Mononuclear cell (primary cell): ENCODE data around the gene FOXP3. TPM values are rescaled to one million over a fixed set of nuclear protein-coding genes. Genes with fewer than 3 reads are reported as not detected.

Source experiments
- H3K27me3 ChIP-seq: 2 replicates; pipeline ENCODE4 v1.6.0; 2011; ENCODE audit warnings: low read length, control low read depth; ENCODE audit not compliant: insufficient read depth
- H3K4me1 ChIP-seq: 2 replicates; pipeline ENCODE4 v1.5.1; 2011; ENCODE audit warnings: mild to moderate bottlenecking, low read length, control low read depth; ENCODE audit not compliant: insufficient read depth
- H3K4me3 ChIP-seq: 2 replicates; pipeline ENCODE4 v1.5.1; 2011; ENCODE audit warnings: mild to moderate bottlenecking, low read length, moderate library complexity
- H3K9me3 ChIP-seq: 2 replicates; pipeline ENCODE4 v1.5.1; 2011; ENCODE audit warnings: low read depth, mild to moderate bottlenecking, control low read depth, low read length
- total RNA-seq: library from RNA; depleted of rRNA; stranded (reverse); fragments of >200 nt; gene quantifications from one replicate; pipeline ENCODE4 v1.2.3, GENCODE V29; 2012

Gene FOXP3
- total RNA-seq, 1 donor: 0.94 TPM

DNA sequence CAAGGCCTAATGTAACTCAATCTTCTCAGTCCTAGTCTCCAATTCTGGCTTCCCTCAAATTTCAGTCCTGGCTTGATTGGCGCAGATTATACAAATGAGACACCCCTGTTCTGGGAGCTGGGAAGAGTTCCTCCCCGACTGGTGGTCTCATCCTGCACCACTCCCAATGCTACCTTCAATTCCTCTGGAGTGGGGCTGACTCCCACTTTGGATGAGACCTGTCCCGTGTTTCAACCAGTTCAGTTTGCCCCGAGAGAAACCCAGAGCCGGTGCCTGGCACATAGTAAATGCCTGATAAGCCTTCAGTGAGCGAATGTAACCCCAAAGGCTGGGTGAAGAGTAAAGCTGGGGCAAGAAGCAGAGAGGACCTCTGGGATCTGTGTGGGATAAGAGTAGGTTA is 60.5 kb downstream of the FOXP3 start:
- H3K4me1 ChIP-seq: peaks cover 6% of the 10 kb centered on the region
- H3K4me3 ChIP-seq: no peak overlapping the region
- H3K27me3 ChIP-seq: no peaks in the 10 kb centered on the region
- H3K9me3 ChIP-seq: no peaks in the 10 kb centered on the region

DNA sequence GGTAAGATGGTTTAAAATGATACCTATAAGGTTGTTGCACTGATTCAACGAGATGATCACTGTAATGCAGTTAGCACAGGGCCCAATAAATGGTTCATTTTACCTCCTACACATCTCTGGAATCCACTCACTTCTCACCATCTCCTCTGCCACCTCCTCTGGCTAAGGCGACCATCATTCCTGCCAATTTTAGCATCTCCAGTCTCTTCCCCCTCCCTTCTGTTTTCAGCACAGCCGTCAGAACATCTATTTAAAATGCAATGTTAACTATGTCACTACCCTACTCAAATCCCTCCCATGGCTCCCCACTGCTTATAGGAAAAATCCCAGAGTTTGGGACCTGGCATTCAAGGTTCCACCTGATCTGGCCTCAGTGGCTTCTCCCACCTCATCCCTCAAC is 61.0 kb downstream of the FOXP3 start:
- H3K27me3 ChIP-seq: no peaks in the 10 kb centered on the region
- H3K9me3 ChIP-seq: no peaks in the 10 kb centered on the region
- no peak overlapping the region for H3K4me3 ChIP-seq
- peaks cover 6% of the 10 kb centered on the region for H3K4me1 ChIP-seq

DNA sequence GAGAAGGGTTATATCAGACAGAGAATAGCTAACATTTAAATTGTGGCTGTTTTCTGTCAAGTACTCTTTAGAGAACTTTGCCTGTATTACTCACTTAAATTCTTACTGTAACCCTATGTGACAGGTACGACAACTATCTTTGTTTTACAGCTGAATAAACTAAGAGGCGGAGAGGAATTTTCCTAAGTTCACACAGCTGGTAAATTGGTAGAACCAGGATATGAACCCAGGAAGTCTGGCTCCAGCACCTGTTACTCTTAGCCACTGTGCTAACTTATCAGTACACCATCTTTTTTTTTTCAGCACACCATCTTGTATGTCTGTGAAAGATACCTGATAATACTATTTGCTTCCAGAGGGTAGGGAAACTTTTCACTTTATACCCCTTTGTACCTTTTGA is 62.5 kb downstream of the FOXP3 start:
- Histone ChIP-seq H3K4me1 (peaks cover 6% of the 10 kb centered on the region), H3K4me3 (no peak overlapping the region), H3K27me3 (no peaks in the 10 kb centered on the region), H3K9me3 (no peaks in the 10 kb centered on the region)

Other genes with a start within 250 kb of the FOXP3 start
- 29.3 TPM for gene TFE3, start 221.4 kb downstream of the FOXP3 start, total RNA-seq
- gene CCDC120, start 205.7 kb downstream of the FOXP3 start, total RNA-seq: 2.9 TPM
- 5.5 TPM for gene PRAF2, start 190.7 kb downstream of the FOXP3 start, total RNA-seq
- gene WDR45, start 184.8 kb downstream of the FOXP3 start, total RNA-seq: 48.7 TPM
- 8.9 TPM for gene GPKOW, start 141.0 kb downstream of the FOXP3 start, total RNA-seq
- 0.42 TPM for gene MAGIX, start 102.0 kb downstream of the FOXP3 start, total RNA-seq
- 53.9 TPM for gene PLP2, start 92.8 kb downstream of the FOXP3 start, total RNA-seq
- 3.3 TPM for gene PRICKLE3, start 78.3 kb downstream of the FOXP3 start, total RNA-seq
- 0.42 TPM for gene SYP, start 64.5 kb downstream of the FOXP3 start, total RNA-seq
- 0.31 TPM for gene CACNA1F, start 31.4 kb downstream of the FOXP3 start, total RNA-seq
- gene CCDC22, start 29.2 kb downstream of the FOXP3 start, total RNA-seq: 10.1 TPM
- 3.6 TPM for gene PPP1R3F, start 5.1 kb upstream of the FOXP3 start, total RNA-seq
- not detected for gene GAGE10, start 38.9 kb upstream of the FOXP3 start, total RNA-seq
- gene GAGE12J, start 57.3 kb upstream of the FOXP3 start, total RNA-seq: not detected
- gene GAGE13, start 66.9 kb upstream of the FOXP3 start, total RNA-seq: not detected